ENCODE data around the gene IQGAP1. TPM values are rescaled to one million over a fixed set of nuclear protein-coding genes. Genes with fewer than 3 reads are reported as not detected.
A peak's percentile ranks its signal among the peaks of the same experiment; 100 is the strongest.
"Not testable (repeated sequence)": the region's sequence is repeated elsewhere in the genome, so short reads cannot be mapped to it uniquely, and the experiment has no call there.

The IQGAP1 gene, protein sequence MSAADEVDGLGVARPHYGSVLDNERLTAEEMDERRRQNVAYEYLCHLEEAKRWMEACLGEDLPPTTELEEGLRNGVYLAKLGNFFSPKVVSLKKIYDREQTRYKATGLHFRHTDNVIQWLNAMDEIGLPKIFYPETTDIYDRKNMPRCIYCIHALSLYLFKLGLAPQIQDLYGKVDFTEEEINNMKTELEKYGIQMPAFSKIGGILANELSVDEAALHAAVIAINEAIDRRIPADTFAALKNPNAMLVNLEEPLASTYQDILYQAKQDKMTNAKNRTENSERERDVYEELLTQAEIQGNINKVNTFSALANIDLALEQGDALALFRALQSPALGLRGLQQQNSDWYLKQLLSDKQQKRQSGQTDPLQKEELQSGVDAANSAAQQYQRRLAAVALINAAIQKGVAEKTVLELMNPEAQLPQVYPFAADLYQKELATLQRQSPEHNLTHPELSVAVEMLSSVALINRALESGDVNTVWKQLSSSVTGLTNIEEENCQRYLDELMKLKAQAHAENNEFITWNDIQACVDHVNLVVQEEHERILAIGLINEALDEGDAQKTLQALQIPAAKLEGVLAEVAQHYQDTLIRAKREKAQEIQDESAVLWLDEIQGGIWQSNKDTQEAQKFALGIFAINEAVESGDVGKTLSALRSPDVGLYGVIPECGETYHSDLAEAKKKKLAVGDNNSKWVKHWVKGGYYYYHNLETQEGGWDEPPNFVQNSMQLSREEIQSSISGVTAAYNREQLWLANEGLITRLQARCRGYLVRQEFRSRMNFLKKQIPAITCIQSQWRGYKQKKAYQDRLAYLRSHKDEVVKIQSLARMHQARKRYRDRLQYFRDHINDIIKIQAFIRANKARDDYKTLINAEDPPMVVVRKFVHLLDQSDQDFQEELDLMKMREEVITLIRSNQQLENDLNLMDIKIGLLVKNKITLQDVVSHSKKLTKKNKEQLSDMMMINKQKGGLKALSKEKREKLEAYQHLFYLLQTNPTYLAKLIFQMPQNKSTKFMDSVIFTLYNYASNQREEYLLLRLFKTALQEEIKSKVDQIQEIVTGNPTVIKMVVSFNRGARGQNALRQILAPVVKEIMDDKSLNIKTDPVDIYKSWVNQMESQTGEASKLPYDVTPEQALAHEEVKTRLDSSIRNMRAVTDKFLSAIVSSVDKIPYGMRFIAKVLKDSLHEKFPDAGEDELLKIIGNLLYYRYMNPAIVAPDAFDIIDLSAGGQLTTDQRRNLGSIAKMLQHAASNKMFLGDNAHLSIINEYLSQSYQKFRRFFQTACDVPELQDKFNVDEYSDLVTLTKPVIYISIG (N-terminal part only)
- 211 and 213 TPM in 2 replicates for total RNA-seq (2014; rRNA removed; shearing (Covaris generic))

DNA sequence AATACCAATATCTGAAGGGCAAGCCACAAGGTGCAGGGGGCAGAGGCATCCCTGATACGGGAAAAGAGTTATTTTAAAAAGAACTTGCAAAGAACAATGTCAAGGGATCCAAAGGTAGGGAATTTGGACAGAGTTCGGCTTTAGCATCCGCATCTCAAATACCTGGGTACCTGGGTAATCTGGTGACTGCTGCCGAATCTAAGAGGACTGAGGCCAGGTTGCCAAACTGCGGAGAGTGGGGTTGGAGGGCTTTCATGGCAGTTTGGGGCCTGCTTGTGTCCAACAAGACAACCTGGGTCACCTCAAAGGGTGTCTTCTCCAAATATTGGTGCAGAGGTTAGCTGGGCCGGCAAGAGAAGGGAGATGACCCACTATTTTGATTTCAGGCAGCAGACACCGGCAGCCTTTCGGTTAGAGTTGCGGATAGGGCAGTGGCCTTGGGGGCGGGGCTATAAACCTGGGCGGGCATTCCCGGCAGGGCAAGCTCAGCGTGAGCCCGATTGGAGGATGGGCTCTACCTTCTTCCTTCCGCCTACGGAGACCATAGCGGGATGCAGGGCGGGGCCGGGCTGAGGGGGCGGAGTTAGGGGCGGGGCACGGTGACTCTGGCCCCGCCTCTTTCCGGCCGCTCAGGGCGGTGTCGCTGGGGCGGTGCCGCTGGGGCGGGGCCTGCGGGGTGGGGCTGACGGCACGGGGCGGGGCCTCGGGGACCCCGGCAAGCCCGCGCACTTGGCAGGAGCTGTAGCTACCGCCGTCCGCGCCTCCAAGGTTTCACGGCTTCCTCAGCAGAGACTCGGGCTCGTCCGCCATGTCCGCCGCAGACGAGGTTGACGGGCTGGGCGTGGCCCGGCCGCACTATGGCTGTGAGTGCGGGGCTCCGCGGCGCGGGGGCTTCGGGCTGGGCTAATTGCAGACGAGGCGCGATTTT, at the start of gene IQGAP1:
IQGAP1 (plus strand) TSS at position 709 of the 928 bp plus-strand sequence; CDS start at position 809, 100 bp downstream.
- DNase-seq (ENCODE audit: low spot score), result peak; percentile 96

GRCh38 chr15:90338532-90338931, 49.5 kb upstream of the IQGAP1 start:
- DNase-seq (ENCODE audit: low spot score), result no peak

DNA sequence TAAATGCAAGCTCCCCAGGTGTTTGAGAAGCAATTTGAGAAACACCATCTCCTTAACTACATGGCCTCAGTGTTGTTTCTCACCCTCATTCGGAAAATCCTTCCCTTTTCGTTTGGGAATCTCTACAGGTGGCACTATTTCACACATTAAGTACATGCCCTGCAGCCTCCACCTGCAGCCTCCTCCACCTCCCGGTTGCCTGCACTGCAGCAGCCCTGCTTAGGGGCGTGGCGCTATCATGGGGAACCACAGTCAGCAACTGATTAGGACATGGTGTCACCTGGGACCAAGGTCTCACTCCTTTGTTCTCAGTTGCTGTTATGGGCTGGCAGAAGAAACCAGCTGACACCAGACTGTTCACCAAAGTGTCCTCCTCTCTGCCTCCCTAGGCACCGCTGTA, 47.7 kb upstream of the IQGAP1 start:
- DNase-seq (ENCODE audit: low spot score), result no peak

DNA sequence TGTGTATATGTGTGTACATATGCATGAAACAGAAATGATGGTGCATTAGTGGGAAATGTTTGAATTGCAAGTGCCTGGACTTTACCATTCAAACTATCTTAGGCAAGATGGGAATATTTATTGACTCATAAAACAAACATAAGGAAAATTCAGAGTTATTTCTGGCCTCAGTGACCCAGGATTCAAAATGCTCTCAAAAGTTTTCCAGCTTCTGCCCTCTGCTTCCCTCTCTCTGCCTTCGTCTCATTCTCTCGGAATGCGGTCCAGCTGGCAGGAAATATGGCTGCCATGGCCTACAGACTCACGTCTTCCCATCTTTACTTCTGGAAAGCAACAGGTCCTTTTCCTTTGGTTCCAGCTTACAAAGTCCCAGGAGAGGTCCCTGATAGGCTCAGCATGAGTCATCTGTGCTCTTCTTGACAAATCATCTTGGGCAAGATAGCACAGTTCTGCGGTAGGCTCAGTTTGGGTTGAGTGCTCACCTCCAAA, 44.7 kb upstream of the IQGAP1 start:
- DNase-seq (ENCODE audit: low spot score), result peak; percentile 39

DNA sequence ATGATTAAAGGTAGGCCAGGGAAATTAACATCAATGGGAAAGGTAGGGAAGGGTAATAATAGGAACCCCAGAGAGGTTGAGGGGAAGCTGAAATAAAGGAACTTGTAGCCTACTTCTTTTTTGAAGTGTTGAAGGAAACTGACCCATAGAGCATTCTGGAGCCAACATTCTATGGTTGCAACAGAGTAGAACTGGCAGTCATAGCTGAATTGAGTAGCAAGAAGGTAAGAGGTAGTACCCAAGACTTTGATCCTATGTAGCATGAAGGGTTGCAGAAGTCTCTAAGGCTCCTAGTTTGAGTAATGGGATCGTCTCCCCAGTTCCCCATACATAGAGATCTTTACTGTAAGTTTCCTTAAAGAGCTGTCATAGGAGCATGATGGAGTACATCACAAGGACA, 43.4 kb upstream of the IQGAP1 start:
- DNase-seq (ENCODE audit: low spot score), result no peak

DNA sequence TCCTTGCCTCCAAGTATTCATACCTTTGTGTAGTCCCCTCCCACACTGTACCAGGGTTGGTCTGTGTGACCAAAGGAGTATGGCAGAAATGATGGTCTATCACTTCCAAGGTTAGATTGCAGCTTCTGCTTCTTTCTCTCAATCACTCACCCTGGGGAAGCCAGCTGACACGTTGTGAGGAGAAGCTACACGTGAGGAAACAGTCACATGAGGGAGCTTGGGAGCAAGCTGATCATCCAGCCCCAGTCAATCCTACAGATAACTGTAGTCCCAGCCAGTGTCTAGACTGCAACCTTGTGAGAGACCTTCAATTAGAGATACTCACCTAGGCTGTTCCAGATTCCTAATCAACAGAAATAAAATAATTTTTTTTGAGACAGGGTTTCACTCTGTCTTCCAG, 42.2 kb upstream of the IQGAP1 start:
- no peak for DNase-seq (ENCODE audit: low spot score)

DNA sequence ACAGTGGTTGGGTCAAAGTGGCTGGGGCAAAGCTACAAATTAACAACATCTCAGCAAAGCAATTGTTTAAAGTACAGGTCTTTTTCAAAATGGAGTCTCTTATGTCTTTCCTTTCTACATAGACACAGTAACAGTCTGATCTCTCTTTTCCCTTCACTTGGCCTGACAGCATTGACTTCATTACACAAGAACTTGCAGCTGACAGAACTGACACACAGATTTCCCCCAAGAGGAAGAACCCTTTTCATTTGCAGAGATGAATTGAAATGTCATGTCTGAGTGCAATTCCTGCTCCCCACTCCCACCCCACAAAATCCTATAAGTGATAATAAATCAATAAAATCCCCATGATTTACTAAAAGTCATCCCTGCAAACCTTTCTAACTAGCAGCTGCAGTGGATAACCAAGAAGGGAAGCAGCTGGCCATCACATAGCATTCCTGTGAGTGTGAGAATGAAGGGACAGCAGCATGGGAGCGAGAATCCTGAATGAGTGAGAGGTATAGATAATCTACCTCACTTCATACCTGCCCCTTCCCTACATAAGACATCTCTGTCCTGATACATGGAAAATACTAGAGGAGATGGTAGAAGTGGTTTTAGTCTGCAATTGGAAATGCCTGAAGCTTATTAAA, 40.5 kb upstream of the IQGAP1 start:
- not testable (repeated sequence) for DNase-seq (ENCODE audit: low spot score)

GRCh38 chr15:90348456-90348855, 39.6 kb upstream of the IQGAP1 start:
- DNase-seq (ENCODE audit: low spot score), result no peak

DNA sequence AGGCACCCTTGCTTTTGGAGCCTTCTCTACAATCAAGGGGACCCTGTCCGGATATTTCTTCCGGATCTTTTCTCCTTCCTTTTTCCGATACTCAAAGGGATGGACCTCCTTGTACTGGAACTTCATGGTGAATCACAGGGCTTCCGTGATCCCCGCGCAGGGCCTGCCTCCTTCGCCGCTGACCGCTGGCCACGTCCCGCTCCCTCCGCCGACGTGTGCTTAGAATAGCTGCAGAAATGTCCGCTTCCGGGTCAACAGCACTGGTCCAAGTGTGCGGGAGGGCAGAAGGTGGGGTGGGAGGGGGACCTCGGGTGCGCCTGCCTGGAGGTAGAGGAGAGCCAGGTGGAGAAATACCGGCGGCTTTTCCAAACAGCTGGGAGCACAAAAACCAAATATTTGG, 39.0 kb upstream of the IQGAP1 start:
- DNase-seq (ENCODE audit: low spot score), result no peak

- DNase-seq (ENCODE audit: low spot score), result no peak
Measured at GRCh38 chr15:90349821-90350220, 38.2 kb upstream of the IQGAP1 start.

DNA sequence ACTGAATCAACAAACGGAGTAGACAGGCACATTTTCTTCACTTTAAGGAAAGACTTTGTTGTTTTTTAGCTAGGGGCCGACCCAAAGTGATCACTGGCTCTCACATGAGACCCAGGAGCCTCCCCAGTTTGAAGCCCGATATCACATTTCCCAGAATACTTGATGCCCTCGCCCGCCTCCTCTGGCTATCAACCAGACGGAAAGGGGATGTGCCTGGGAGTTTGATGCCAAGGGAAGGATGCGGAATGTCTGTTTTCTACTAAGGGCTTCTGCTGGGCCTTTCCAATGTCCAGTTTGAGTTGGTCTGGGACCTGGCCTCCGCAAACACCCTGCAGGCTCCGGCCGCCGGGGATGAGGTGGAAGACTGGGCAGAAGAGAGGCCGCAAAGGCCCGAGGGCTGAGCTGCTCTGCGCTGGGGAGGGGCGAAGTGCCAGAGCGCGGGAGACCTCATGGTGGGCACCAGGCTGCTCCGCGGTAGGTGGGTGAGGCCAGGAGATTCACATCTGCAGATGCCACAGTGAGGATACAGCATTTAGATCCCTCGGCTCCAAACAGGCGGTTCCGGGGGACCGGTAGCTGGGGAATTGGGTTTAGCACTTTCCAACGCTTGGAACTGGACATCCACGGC, 36.4 kb upstream of the IQGAP1 start:
- DNase-seq (ENCODE audit: low spot score), result no peak

GRCh38 chr15:90352107-90352893, 35.7 kb upstream of the IQGAP1 start, which contains the start of gene ZNF774:
ZNF774 (plus strand) TSS chr15:90352284; CDS start chr15:90354661, 2,377 bp downstream.
- peak; percentile 92 for DNase-seq (ENCODE audit: low spot score)

DNA sequence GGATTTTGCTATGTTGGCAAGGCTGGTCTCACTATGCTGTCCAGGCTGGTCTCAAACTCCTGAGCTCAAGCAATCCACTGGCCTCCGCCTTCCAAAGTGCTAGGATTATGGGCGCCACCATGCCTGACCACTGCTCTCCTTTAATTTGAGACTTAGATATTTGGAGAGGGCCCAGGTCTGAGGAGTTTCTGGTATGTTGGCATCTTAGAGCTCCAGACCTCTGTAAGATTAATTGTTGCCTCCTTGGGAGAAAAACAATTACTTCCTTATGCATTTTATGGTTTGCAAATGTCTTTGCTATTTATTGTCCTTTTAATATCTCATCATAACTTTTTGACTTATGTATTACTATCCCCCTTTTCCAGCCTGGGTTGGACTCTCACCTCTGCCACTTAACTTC, 33.1 kb upstream of the IQGAP1 start:
- DNase-seq (ENCODE audit: low spot score), result no peak

GRCh38 chr15:90358124-90359033, 29.7 kb upstream of the IQGAP1 start:
- DNase-seq (ENCODE audit: low spot score), result peak; percentile 45

DNA sequence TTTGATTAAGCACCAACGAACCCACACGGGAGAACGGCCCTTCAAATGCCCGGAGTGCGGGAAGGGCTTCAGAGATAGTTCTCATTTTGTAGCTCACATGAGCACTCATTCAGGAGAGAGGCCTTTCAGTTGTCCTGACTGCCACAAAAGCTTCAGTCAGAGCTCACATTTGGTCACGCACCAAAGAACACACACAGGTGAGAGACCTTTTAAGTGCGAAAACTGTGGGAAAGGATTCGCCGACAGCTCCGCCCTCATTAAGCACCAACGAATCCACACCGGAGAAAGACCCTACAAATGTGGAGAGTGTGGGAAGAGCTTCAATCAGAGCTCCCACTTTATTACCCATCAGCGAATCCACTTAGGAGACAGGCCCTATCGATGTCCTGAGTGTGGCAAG, 27.3 kb upstream of the IQGAP1 start:
- no peak for DNase-seq (ENCODE audit: low spot score)

DNA sequence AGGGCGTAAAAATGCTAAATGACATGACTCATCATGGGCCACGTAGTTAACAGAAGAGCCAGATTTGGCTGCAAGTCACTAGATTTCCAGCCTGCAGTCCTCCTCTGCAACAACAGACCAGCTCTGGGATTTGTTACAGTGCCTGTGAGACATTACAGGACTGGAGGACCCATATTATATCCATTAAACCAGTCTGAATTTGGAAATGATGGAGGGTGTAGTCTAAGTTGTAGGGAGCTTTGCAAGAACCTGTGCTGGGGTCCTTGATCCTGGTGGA, 25.2 kb upstream of the IQGAP1 start:
- DNase-seq (ENCODE audit: low spot score), result peak; percentile 80

GRCh38 chr15:90364251-90364650, 23.8 kb upstream of the IQGAP1 start:
- DNase-seq (ENCODE audit: low spot score), result peak; percentile 90

Data from A172 (cell line).